GM12878 (cell line): ENCODE data around the gene YPEL3. TPM values are rescaled to one million over a fixed set of nuclear protein-coding genes. Genes with fewer than 3 reads are reported as not detected.

Experiments
- ATAC-seq: fragments of 200-7000 bp; cut with Tn5 transposase; 3 replicates; pipeline ENCODE4 v1.9.1; 2020; ENCODE audit warnings: mild to moderate bottlenecking, moderate library complexity
- BruUV-seq: library from RNA; stranded (reverse); fragments of 400-500 nt; replicated peaks from 2 replicates; lab custom pipeline; 2021; lab: Mats Ljungman, UMichigan
- CTCF ChIA-PET: fragments of 300-600 bp; sonication (Branson Sonifier 250); formaldehyde crosslinking; extraction: SDS; loops from one replicate; lab custom pipeline; 2021; ENCODE audit warnings: inconsistent platforms; lab: Yijun Ruan, JAX
- POLR2A ChIA-PET: fragments of 350-600 bp; formaldehyde crosslinking; extraction: SDS; loops from one replicate; lab custom pipeline; 2021; ENCODE audit warnings: inconsistent platforms; lab: Charles Lee
- RAD21 ChIA-PET: fragments of 300-600 bp; sonication (Branson Sonifier 250); formaldehyde crosslinking; loops from one replicate; lab custom pipeline; 2023; ENCODE audit warnings: antibody characterized with exemption; ENCODE audit not compliant: unreplicated experiment; lab: Charles Lee
- SMC1A ChIA-PET: fragments of 300-600 bp; sonication (Branson Sonifier 250); formaldehyde crosslinking; loops from one replicate; lab custom pipeline; 2023; ENCODE audit not compliant: unreplicated experiment, uncharacterized antibody; lab: Charles Lee
- DNase-seq: peaks from one replicate; pipeline ENCODE4 v3.0.0-alpha.2; 2011; ENCODE audit warnings: low read depth, low spot score
- FAIRE-seq: peaks from 3 replicates; lab custom pipeline; 2011; peaks lifted over from hg19 to GRCh38; lab: Jason Lieb, UNC
- H2AFZ ChIP-seq: 2 replicates; pipeline ENCODE4 v1.6.0; 2011; ENCODE audit warnings: low read depth, low read length, control low read depth; ENCODE audit not compliant: control insufficient read depth
- H3K27ac ChIP-seq: 2 replicates; pipeline ENCODE4 v1.5.1; 2011; ENCODE audit warnings: control low read depth; ENCODE audit not compliant: control insufficient read depth, insufficient read depth
- H3K27me3 ChIP-seq, 2 experiments: replicated peaks in 1 of 2; 2 replicates each; pipeline versions ENCODE4 v1.6.0 to v1.6.1; 2011; ENCODE audit warnings: low read length in 1 of 2; ENCODE audit not compliant: control insufficient read depth in 2 of 2, insufficient read depth in 2 of 2
- H3K36me3 ChIP-seq, 2 experiments: 2 replicates each; pipeline ENCODE4 v1.5.1; 2011; ENCODE audit warnings: low read length in 1 of 2; ENCODE audit not compliant: control insufficient read depth in 2 of 2, insufficient read depth in 2 of 2
- H3K4me1 ChIP-seq: 2 replicates; pipeline ENCODE4 v1.6.1; 2011; ENCODE audit warnings: mild to moderate bottlenecking, low read length, moderate library complexity, mixed read lengths; ENCODE audit not compliant: control insufficient read depth, insufficient read depth
- H3K4me2 ChIP-seq: 2 replicates; pipeline ENCODE4 v1.6.0; 2011; ENCODE audit warnings: control low read depth; ENCODE audit not compliant: control insufficient read depth, insufficient read depth
- H3K4me3 ChIP-seq: fragments of 200-600 bp; sonication (generic); 2 replicates; pipeline ENCODE4 v1.5.1; 2016
- H3K79me2 ChIP-seq: 2 replicates; pipeline ENCODE4 v1.6.0; 2011; ENCODE audit warnings: low read length; ENCODE audit not compliant: control insufficient read depth, insufficient read depth
- H3K9ac ChIP-seq: 2 replicates; pipeline ENCODE4 v1.8.0; 2011; ENCODE audit warnings: low read length, control low read depth, mixed read lengths; ENCODE audit not compliant: control insufficient read depth, insufficient read depth
- H3K9me3 ChIP-seq: replicated peaks from 3 replicates; pipeline ENCODE4 v1.5.1; 2011; ENCODE audit warnings: mild to moderate bottlenecking, low read length; ENCODE audit not compliant: control insufficient read depth, insufficient read depth
- H4K20me1 ChIP-seq: 2 replicates; pipeline ENCODE4 v1.6.0; 2011; ENCODE audit not compliant: control insufficient read depth, insufficient read depth
- EGR1 ChIP-seq, 2 experiments: IDR thresholded peaks; 1 replicate in 1 of 2; 2 replicates in 1 of 2; pipeline ENCODE4 v1.6.1; 2011 to 2012; ENCODE audit warnings: low read depth in 2 of 2, low read length in 2 of 2, borderline replicate concordance in 1 of 2, mild to moderate bottlenecking in 1 of 2, moderate library complexity in 1 of 2
- HDAC6 ChIP-seq: fragments of 200-600 bp; sonication (generic); IDR thresholded peaks from one replicate; pipeline ENCODE4 v1.8.0; 2017; ENCODE audit warnings: antibody characterized with exemption; ENCODE audit not compliant: unreplicated experiment
- NKRF ChIP-seq: fragments of 450-650 bp; conservative IDR thresholded peaks from 2 replicates; pipeline ENCODE4 v1.6.1; 2017; ENCODE audit warnings: mild to moderate bottlenecking, moderate library complexity
- NR2F1 ChIP-seq: fragments of 450-650 bp; conservative IDR thresholded peaks from 2 replicates; pipeline ENCODE4 v1.6.1; 2017; ENCODE audit warnings: mild to moderate bottlenecking
- PRDM15 ChIP-seq: fragments of 450-650 bp; formaldehyde crosslinking; IDR thresholded peaks from 2 replicates; pipeline ENCODE4 v1.4.0; 2020; ENCODE audit warnings: mild to moderate bottlenecking, moderate library complexity
- TARDBP ChIP-seq: IDR thresholded peaks from 2 replicates; pipeline ENCODE4 v1.6.1; 2016; ENCODE audit warnings: borderline replicate concordance
- WRNIP1 ChIP-seq: IDR thresholded peaks from 2 replicates; pipeline ENCODE4 v1.6.1; 2011; ENCODE audit warnings: low read depth, low read length, improper control_type of control experiment, borderline replicate concordance
- ZNF384 ChIP-seq: IDR thresholded peaks from 2 replicates; pipeline ENCODE4 v1.6.1; 2012; ENCODE audit warnings: low read depth, mild to moderate bottlenecking, low read length, improper control_type of control experiment, borderline replicate concordance
- ZSCAN29 ChIP-seq: fragments of 450-650 bp; IDR thresholded peaks from 2 replicates; pipeline ENCODE4 v1.6.1; 2017; ENCODE audit warnings: mild to moderate bottlenecking, moderate library complexity
- WGBS: methylation state at CpG from one replicate; pipeline ENCODE4 v1.1.6; 2016; ENCODE audit warnings: low lambda C conversion rate; ENCODE audit not compliant: insufficient replicate concordance, insufficient coverage; ENCODE audit errors: missing lambda C conversion rate; 5-methylcytosine and 5-hydroxymethylcytosine counted together
- in situ Hi-C: fragments of 300-500 bp; cut with MboI; formaldehyde crosslinking; loops from 9 replicates; pipeline ENCODE4 v1.14.3; 2018; ENCODE audit warnings: mixed read lengths
- intact Hi-C: fragments of 100-400 bp; cut with micrococcal nuclease; formaldehyde crosslinking; loops from one replicate; pipeline ENCODE4 v1.14.2; 2022; ENCODE audit not compliant: unreplicated experiment
- polyA plus RNA-seq, 11 experiments: library from polyadenylated mRNA; depleted of rRNA in 4 of 11; unstranded in 6 of 11; stranded (reverse) in 5 of 11; fragments of >200 nt; fragmentation: Nextera tagmentation in 4 of 11; fragmentation: Illumina TruSeq in 1 of 11; extraction: Ambion mirVana in 4 of 11; extraction: Trizol in 1 of 11; gene quantifications; 1 replicate in 1 of 11; 2 replicates in 10 of 11; pipeline versions ENCODE4 v1.2.1 to v1.2.3, GENCODE V29; 2011 to 2016; ENCODE audit warnings: inconsistent platforms in 2 of 11, missing spikeins in 2 of 11, low read depth in 1 of 11
- total RNA-seq, 4 experiments: library from RNA; depleted of rRNA in 3 of 4; stranded (reverse); fragments of >200 nt in 3 of 4; fragmentation: Illumina TruSeq in 1 of 4; extraction: Trizol in 1 of 4; gene quantifications; 2 replicates each; pipeline versions ENCODE4 v1.2.1 to v1.2.3, GENCODE V29; 2013 to 2021

The YPEL3 gene
- total and polyA plus RNA-seq, 10 of the 15 experiments (the other 5 are each of a cell fraction or from before 2014, with no cell fraction given), result 1.3 to 22.0 (median 12.1) TPM

- in situ Hi-C loops (loop anchor here (25.0 kb wide), 1 partner anchor 1810 kb away; no protein-coding TSS in a partner anchor), intact Hi-C loops (no loop called here)
- Histone ChIP-seq H3K36me3 (peaks cover 13% of the 10 kb centered on the region in 2 experiments), H3K4me2 (peak overlapping the region; percentile 98), H4K20me1 (0 out of 2 replicates have a peak, but pooled peaks cover 2% of the 10 kb centered on the region), H3K9ac (peak overlapping the region; percentile 2; the same call in 1 of the 2 replicates), H3K9me3 (no peaks in the 10 kb centered on the region), H3K4me1 (peaks cover 10% of the 10 kb centered on the region), H3K4me3 (peak overlapping the region; percentile 92; the same call in 1 of the 2 replicates), H3K27me3 (no peaks in the 10 kb centered on the region), H3K79me2 (peaks cover 40% of the 10 kb centered on the region), H2AFZ (no peak overlapping the region), H3K27ac (no peak overlapping the region)
- no peak for TF ChIP-seq WRNIP1
- no peak for FAIRE-seq
- ChIA-PET POLR2A (interaction anchor here (2.6 kb wide), 1 partner anchor 12 kb away, joined by 16 read pairs; the partner anchor contains the start of gene ALDOA), RAD21 (interaction anchor here (3.2 kb wide), 1 partner anchor 14 kb away, joined by 10 read pairs; the partner anchor contains the start of gene TBX6), SMC1A (no interaction called here), CTCF (interaction anchor here (1.4 to 3.6 kb wide), 2 partner anchors 15 to 20 kb away, joined by 4 to 30 read pairs; partner anchors contain the start of gene TBX6)
- no TSS peak for BruUV-seq
- ATAC-seq, result no peak
- 95% methylated on average over 6 of the region's 6 CpGs for WGBS
- no peak for DNase-seq
Observed at GRCh38 chr16:30077656-30078055, 18.4 kb downstream of the YPEL3 start.

GRCh38 chr16:30076276-30076791 lies 19.7 kb downstream of the YPEL3 start:
- Histone ChIP-seq H3K9me3 (no peaks in the 10 kb centered on the region), H4K20me1 (0 out of 2 replicates have a peak, but pooled peaks cover 2% of the 10 kb centered on the region), H3K36me3 (peaks cover 11 to 13% of the 10 kb centered on the region in 2 experiments), H3K9ac (peak overlapping the region; percentile 97), H3K27me3 (no peaks in the 10 kb centered on the region), H3K4me2 (peak overlapping the region; percentile 98), H2AFZ (no peak overlapping the region), H3K27ac (peak overlapping the region; percentile 84), H3K4me1 (peaks cover 10% of the 10 kb centered on the region), H3K79me2 (peaks cover 40% of the 10 kb centered on the region), H3K4me3 (peak overlapping the region; percentile 92)
- ChIA-PET RAD21 (interaction anchor here (3.2 kb wide), 1 partner anchor 16 kb away, joined by 10 read pairs; the partner anchor contains the start of gene TBX6), SMC1A (interaction anchor here (1.0 to 1.1 kb wide), 4 partner anchors 13 to 45 kb away, joined by 3 to 10 read pairs (median 3); partner anchors contain the start of gene TBX6), CTCF (interaction anchor here (0.7 to 3.6 kb wide), 5 partner anchors 10 to 265 kb away, joined by 3 to 30 read pairs (median 4); partner anchors contain the start of genes ALDOA and TBX6), POLR2A (interaction anchor here (0.5 to 3.8 kb wide), 5 partner anchors 11 to 107 kb away, joined by 3 to 35 read pairs (median 4); partner anchors contain the start of genes ALDOA, CORO1A, TBX6 and YPEL3)
- 1% methylated on average over 33 of the region's 33 CpGs for WGBS
- no peak for FAIRE-seq
- intact Hi-C loops (no loop called here), in situ Hi-C loops (loop anchor here (25.0 kb wide), 1 partner anchor 1811 kb away; no protein-coding TSS in a partner anchor)
- no TSS peak for BruUV-seq
- peak; percentile 58 for ATAC-seq
- DNase-seq, result no peak
- 0 out of 2 replicates have a peak, but pooled peaks have one; percentile 14 for TF ChIP-seq NR2F1
- no peak for TF ChIP-seq PRDM15 (CRISPR knock-in tag)
- TF ChIP-seq ZSCAN29, result no peak
- no peak for TF ChIP-seq TARDBP
- TF ChIP-seq HDAC6, result no peak
- TF ChIP-seq NKRF, result 0 out of 2 replicates have a peak, but pooled peaks have one; percentile 12
- 0 out of 3 replicates have a peak, but pooled peaks of 1 of the 2 experiments have one; percentile 5 for TF ChIP-seq EGR1 (IDR thresholded peaks at IDR 0.05; ENCODE audit: borderline replicate concordance in 1 of 2, low read depth in 2 of 2, low read length in 2 of 2)
- no peak for TF ChIP-seq ZNF384
